Mesothelial cell of epicardium (in vitro differentiated cells): Measurements from ENCODE around the gene FNBP1. TPM values are rescaled to one million over a fixed set of nuclear protein-coding genes. Genes with fewer than 3 reads are reported as not detected.

Source experiments
- DNase-seq, 2 experiments: peaks; one replicate each; pipeline ENCODE4 v3.0.0; 2021; ENCODE audit warnings: low spot score in 2 of 2; ENCODE audit not compliant: unreplicated experiment in 2 of 2
- H3K27ac Mint-ChIP-seq: 2 replicates; pipeline ENCODE4 v1.8.0; 2021; ENCODE audit warnings: mixed read lengths
- H3K27me3 Mint-ChIP-seq: 2 replicates; pipeline ENCODE4 v1.8.0; 2021; ENCODE audit warnings: low read depth, mixed read lengths
- H3K36me3 Mint-ChIP-seq: 2 replicates; pipeline ENCODE4 v1.8.0; 2021; ENCODE audit warnings: mixed read lengths
- H3K4me1 Mint-ChIP-seq: 2 replicates; pipeline ENCODE4 v1.8.0; 2021; ENCODE audit warnings: mixed read lengths
- H3K4me3 Mint-ChIP-seq: 2 replicates; pipeline ENCODE4 v1.8.0; 2021; ENCODE audit warnings: mild to moderate bottlenecking, moderate library complexity, mixed read lengths
- H3K9me3 Mint-ChIP-seq: 2 replicates; pipeline ENCODE4 v1.8.0; 2021; ENCODE audit warnings: mixed read lengths
- CTCF ChIP-seq: fragments of 200-600 bp; sonication (generic); IDR thresholded peaks from one replicate; pipeline ENCODE4 v1.5.0; 2021; ENCODE audit warnings: antibody characterized with exemption; ENCODE audit not compliant: unreplicated experiment
- total RNA-seq: library from RNA; stranded (reverse); gene quantifications from 3 replicates; pipeline ENCODE4 v1.2.1, GENCODE V29; 2021

Gene FNBP1
- total RNA-seq, 1 donor from 2014 or later = 52.4 TPM

- H3K4me1 Mint-ChIP-seq = peaks cover 26% of the 10 kb centered on the region
- H3K9me3 Mint-ChIP-seq = no peaks in the 10 kb centered on the region
- H3K36me3 Mint-ChIP-seq = peaks cover 24% of the 10 kb centered on the region
- DNase-seq = no peak
- no peak for TF ChIP-seq CTCF
- H3K27me3 Mint-ChIP-seq = no peaks in the 10 kb centered on the region
- peak overlapping the region; percentile 58 for H3K4me3 Mint-ChIP-seq
- peak overlapping the region; percentile 52 for H3K27ac Mint-ChIP-seq
Measured at GRCh38 chr9:129962451-129962864, 80.5 kb downstream of the FNBP1 start.

- Mint-ChIP-seq H3K4me3 (no peak overlapping the region), H3K27me3 (no peaks in the 10 kb centered on the region), H3K9me3 (no peaks in the 10 kb centered on the region), H3K36me3 (peaks cover 21% of the 10 kb centered on the region), H3K27ac (no peak overlapping the region), H3K4me1 (peaks cover 19% of the 10 kb centered on the region)
- TF ChIP-seq CTCF = no peak
- DNase-seq = no peak
Measured at GRCh38 chr9:129958796-129959195, 84.2 kb downstream of the FNBP1 start.

- Mint-ChIP-seq H3K27ac (peak overlapping the region; percentile 55), H3K4me3 (no peak overlapping the region), H3K27me3 (no peaks in the 10 kb centered on the region), H3K4me1 (peaks cover 3% of the 10 kb centered on the region), H3K36me3 (peaks cover 23% of the 10 kb centered on the region), H3K9me3 (no peaks in the 10 kb centered on the region)
- no peak for TF ChIP-seq CTCF
- DNase-seq = no peak
Measured at GRCh38 chr9:129954868-129955550, 88.0 kb downstream of the FNBP1 start.

GRCh38 chr9:129953736-129954135 lies 89.3 kb downstream of the FNBP1 start:
- no peak overlapping the region for H3K4me3 Mint-ChIP-seq
- no peak for TF ChIP-seq CTCF
- H3K27me3 Mint-ChIP-seq = no peaks in the 10 kb centered on the region
- no peak overlapping the region for H3K27ac Mint-ChIP-seq
- no peaks in the 10 kb centered on the region for H3K9me3 Mint-ChIP-seq
- peaks cover 3% of the 10 kb centered on the region for H3K4me1 Mint-ChIP-seq
- H3K36me3 Mint-ChIP-seq = peaks cover 19% of the 10 kb centered on the region
- DNase-seq = no peak

DNA sequence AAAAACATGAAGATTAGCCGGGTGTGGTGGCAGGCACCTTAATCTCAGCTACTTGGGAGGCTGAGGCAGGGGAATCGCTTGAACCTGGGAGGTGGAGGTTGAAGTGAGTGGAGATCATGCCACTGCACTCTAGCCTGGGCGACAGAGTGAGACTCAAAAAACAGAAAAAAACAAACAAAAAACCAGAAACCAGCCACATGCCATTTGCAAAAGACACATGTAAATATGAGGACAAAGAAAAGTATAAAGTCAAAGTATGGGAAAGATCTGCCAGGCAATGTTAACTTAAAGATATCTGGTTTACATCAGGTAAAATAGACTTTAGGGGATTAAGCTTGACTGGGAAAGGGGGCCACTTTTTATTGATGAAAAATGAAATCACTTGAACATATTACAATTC lies 90.7 kb downstream of the FNBP1 start:
- Mint-ChIP-seq H3K4me1 (peaks cover 3% of the 10 kb centered on the region), H3K27me3 (no peaks in the 10 kb centered on the region), H3K4me3 (no peak overlapping the region), H3K9me3 (no peaks in the 10 kb centered on the region), H3K27ac (no peak overlapping the region), H3K36me3 (peaks cover 12% of the 10 kb centered on the region)
- TF ChIP-seq CTCF = no peak
- no peak for DNase-seq
